Loucy (cell line): Measurements from ENCODE around the gene STK36.

Source experiments
- CTCF ChIP-seq: fragments of 200-600 bp; sonication (generic); conservative IDR thresholded peaks from 2 replicates; pipeline ENCODE4 v1.5.1; 2014; ENCODE audit warnings: mild to moderate bottlenecking, antibody characterized with exemption, low read length
- EZH2phosphoT487 ChIP-seq: fragments of 200-600 bp; IDR thresholded peaks from 2 replicates; pipeline ENCODE4 v1.6.1; 2018; ENCODE audit warnings: antibody characterized with exemption, mild to moderate bottlenecking, moderate library complexity, borderline replicate concordance

GRCh38 chr2:218709908-218710307 lies 38.0 kb downstream of the STK36 start:
- no peak for TF ChIP-seq CTCF
- no peak for TF ChIP-seq EZH2phosphoT487
